ENCODE data around the gene B3GLCT.

Gene B3GLCT

GRCh38 chr13:31356991-31357390 lies 157.2 kb downstream of the B3GLCT start:
- no peak for DNase-seq

- no peak for DNase-seq
These were observed 157.8 kb downstream of the B3GLCT start for GRCh38 chr13:31357581-31357980.

GRCh38 chr13:31361673-31362072 lies 161.9 kb downstream of the B3GLCT start:
- no peak for DNase-seq

- DNase-seq, result no peak
These were observed 165.9 kb downstream of the B3GLCT start for GRCh38 chr13:31365630-31366029.

- no peak for DNase-seq
These were observed 167.6 kb downstream of the B3GLCT start for GRCh38 chr13:31367410-31367809.

GRCh38 chr13:31369213-31369612 lies 169.4 kb downstream of the B3GLCT start:
- no peak for DNase-seq

GRCh38 chr13:31372454-31372853 lies 172.7 kb downstream of the B3GLCT start:
- no peak for DNase-seq

GRCh38 chr13:31374682-31375081 lies 174.9 kb downstream of the B3GLCT start:
- DNase-seq, result no peak

- DNase-seq, result no peak
These were observed 178.2 kb downstream of the B3GLCT start for GRCh38 chr13:31377946-31378345.

GRCh38 chr13:31380715-31381114 lies 180.9 kb downstream of the B3GLCT start:
- DNase-seq, result no peak

All from effector CD8-positive, alpha-beta T cell (primary cell).